GM21717 (cell line): ENCODE results near the gene DGKD.

Experiments used
- ATAC-seq: cut with Tn5 transposase; IDR thresholded peaks from one replicate; pipeline ENCODE4 v1.9.1; 2021; ENCODE audit warnings: mild to moderate bottlenecking, moderate library complexity; ENCODE audit not compliant: unreplicated experiment

The DGKD gene

DNA sequence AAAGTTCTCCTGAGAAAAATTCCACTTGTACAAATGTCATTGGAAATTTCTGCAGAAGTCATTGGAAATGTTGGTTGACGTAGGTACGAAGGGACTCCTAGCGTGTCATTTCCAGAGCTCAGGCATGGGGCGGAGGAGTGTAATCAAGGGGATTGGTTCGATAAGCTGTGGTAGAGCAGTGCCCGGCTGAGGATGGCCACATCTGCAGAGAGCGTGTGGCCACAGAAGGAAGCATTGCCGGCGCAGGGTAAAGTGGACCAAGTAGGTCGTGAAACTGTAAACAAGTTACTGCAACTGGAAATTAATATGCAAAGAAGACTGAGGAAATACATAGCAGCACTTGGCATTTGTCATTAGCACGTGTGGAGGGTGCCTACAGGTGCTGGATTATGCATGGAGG, 101.8 kb downstream of the DGKD start:
- ATAC-seq = no peak

- no peak for ATAC-seq
Observed at GRCh38 chr2:233456934-233457333, 102.6 kb downstream of the DGKD start.

- ATAC-seq = no peak
Observed at GRCh38 chr2:233457356-233457755, 103.1 kb downstream of the DGKD start.

GRCh38 chr2:233458031-233458610, 103.8 kb downstream of the DGKD start:
- ATAC-seq = no peak

GRCh38 chr2:233458826-233459225, 104.5 kb downstream of the DGKD start:
- ATAC-seq = no peak

- no peak for ATAC-seq
Observed at GRCh38 chr2:233459426-233459825, 105.1 kb downstream of the DGKD start.

GRCh38 chr2:233460726-233461441, 106.6 kb downstream of the DGKD start:
- ATAC-seq = no peak

- no peak for ATAC-seq
Observed at GRCh38 chr2:233461481-233461891, 107.2 kb downstream of the DGKD start.

- ATAC-seq = no peak
Observed at GRCh38 chr2:233462202-233462785, 108.0 kb downstream of the DGKD start.

- ATAC-seq = no peak
Observed at GRCh38 chr2:233462826-233463470, 108.7 kb downstream of the DGKD start.

- no peak for ATAC-seq
Observed at GRCh38 chr2:233463586-233463985, 109.3 kb downstream of the DGKD start.

GRCh38 chr2:233464056-233464455, 109.8 kb downstream of the DGKD start:
- no peak for ATAC-seq

- ATAC-seq = no peak
Observed at GRCh38 chr2:233464531-233465240, 110.4 kb downstream of the DGKD start.

- no peak for ATAC-seq
Observed at GRCh38 chr2:233466991-233467603, 112.8 kb downstream of the DGKD start.

- ATAC-seq = no peak
Observed at GRCh38 chr2:233468047-233468740, 113.9 kb downstream of the DGKD start.

DNA sequence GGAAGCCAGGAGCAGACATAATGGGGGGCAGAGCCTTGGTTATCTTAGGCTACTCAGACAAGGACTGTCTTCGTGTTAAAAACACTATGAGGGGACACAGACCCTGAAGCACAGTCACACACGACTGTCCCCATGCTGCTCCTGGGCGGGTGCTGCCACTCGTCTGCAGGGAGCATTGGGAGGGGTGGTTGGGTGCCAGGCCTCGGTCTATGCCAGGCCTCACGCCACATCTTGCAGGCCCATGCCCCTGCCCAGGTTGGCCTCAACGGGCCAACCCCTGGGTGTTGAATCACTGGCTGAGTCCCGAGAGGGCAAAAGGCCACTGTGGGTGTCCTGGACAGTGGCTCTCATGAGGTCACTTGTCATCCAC, 114.4 kb downstream of the DGKD start:
- ATAC-seq = no peak

- no peak for ATAC-seq
Observed at GRCh38 chr2:233469261-233470010, 115.1 kb downstream of the DGKD start.

GRCh38 chr2:233470011-233470687, 115.9 kb downstream of the DGKD start:
- no peak for ATAC-seq

- ATAC-seq = no peak
Observed at GRCh38 chr2:233470839-233471238, 116.5 kb downstream of the DGKD start.
